A204.1 (cell line): ENCODE results near the gene PRKAB1.
"Not testable (repeated sequence)": the region's sequence is repeated elsewhere in the genome, so short reads cannot be mapped to it uniquely, and the experiment has no call there.

Experiments
- FAIRE-seq: peaks from 2 replicates; lab custom pipeline; 2012; peaks lifted over from hg19 to GRCh38; lab: Jason Lieb, UNC

The PRKAB1 gene

GRCh38 chr12:119685375-119685774 lies 17.4 kb downstream of the PRKAB1 start:
- no peak for FAIRE-seq

- FAIRE-seq, result no peak
Measured at GRCh38 chr12:119686355-119686754, 18.4 kb downstream of the PRKAB1 start.

GRCh38 chr12:119686776-119687175 lies 18.8 kb downstream of the PRKAB1 start:
- FAIRE-seq, result no peak

GRCh38 chr12:119687406-119687805 lies 19.5 kb downstream of the PRKAB1 start:
- FAIRE-seq, result no peak

- FAIRE-seq, result no peak
Measured at GRCh38 chr12:119687879-119688278, 19.9 kb downstream of the PRKAB1 start.

- no peak for FAIRE-seq
Measured at GRCh38 chr12:119689935-119690500, 22.1 kb downstream of the PRKAB1 start.

GRCh38 chr12:119691202-119691810 lies 23.4 kb downstream of the PRKAB1 start:
- FAIRE-seq, result no peak

GRCh38 chr12:119692410-119692809 lies 24.5 kb downstream of the PRKAB1 start:
- FAIRE-seq, result no peak

- FAIRE-seq, result no peak
Measured at GRCh38 chr12:119692997-119693396, 25.1 kb downstream of the PRKAB1 start.

GRCh38 chr12:119693511-119693910 lies 25.6 kb downstream of the PRKAB1 start:
- FAIRE-seq, result no peak

- no peak for FAIRE-seq
Measured at GRCh38 chr12:119694111-119694510, 26.2 kb downstream of the PRKAB1 start.

GRCh38 chr12:119695034-119695433 lies 27.1 kb downstream of the PRKAB1 start:
- FAIRE-seq, result no peak

GRCh38 chr12:119696943-119697342 lies 29.0 kb downstream of the PRKAB1 start:
- FAIRE-seq, result no peak

- no peak for FAIRE-seq
Measured at GRCh38 chr12:119699199-119699760, 31.3 kb downstream of the PRKAB1 start.

GRCh38 chr12:119700078-119700477 lies 32.1 kb downstream of the PRKAB1 start:
- FAIRE-seq, result no peak

- no peak for FAIRE-seq
Measured at GRCh38 chr12:119704065-119704747, 36.3 kb downstream of the PRKAB1 start.

GRCh38 chr12:119705182-119705581 lies 37.2 kb downstream of the PRKAB1 start:
- FAIRE-seq, result no peak

- FAIRE-seq, result not testable (repeated sequence)
Measured at GRCh38 chr12:119706427-119706826, 38.5 kb downstream of the PRKAB1 start.

- FAIRE-seq, result no peak
Measured at GRCh38 chr12:119710374-119710964, 42.5 kb downstream of the PRKAB1 start.

- FAIRE-seq, result no peak
Measured at GRCh38 chr12:119710965-119711551, 43.1 kb downstream of the PRKAB1 start.

- FAIRE-seq, result no peak
Measured at GRCh38 chr12:119711693-119712092, 43.8 kb downstream of the PRKAB1 start.

- no peak for FAIRE-seq
Measured at GRCh38 chr12:119712721-119713120, 44.8 kb downstream of the PRKAB1 start.
